BLaER1 treated with 17β-estradiol and CSF1 and Interleukin-3, amounts not matched to agents 10 nM and 100 nM (cell line): ENCODE results near the gene CDR2L.
"Not testable (repeated sequence)": the region's sequence is repeated elsewhere in the genome, so short reads cannot be mapped to it uniquely, and the experiment has no call there.

ENCODE experiments used
- H3K27ac ChIP-seq, 11 experiments: shearing (Covaris generic); formaldehyde crosslinking; 2 replicates each; pipeline ENCODE4 v1.8.1; 2022
- H3K27me3 ChIP-seq, 11 experiments: shearing (Covaris generic); formaldehyde crosslinking; 2 replicates each; pipeline ENCODE4 v1.8.1; 2022
- H3K36me3 ChIP-seq, 11 experiments: shearing (Covaris generic); formaldehyde crosslinking; 2 replicates each; pipeline ENCODE4 v1.8.1; 2022
- H3K4me1 ChIP-seq, 10 experiments: shearing (Covaris generic); formaldehyde crosslinking; 2 replicates each; pipeline ENCODE4 v1.8.1; 2022
- H3K4me2 ChIP-seq, 11 experiments: shearing (Covaris generic); formaldehyde crosslinking; 2 replicates each; pipeline ENCODE4 v1.8.1; 2022
- H3K4me3 ChIP-seq, 10 experiments: shearing (Covaris generic); formaldehyde crosslinking; 2 replicates each; pipeline ENCODE4 v1.8.1; 2022
- H3K9ac ChIP-seq, 11 experiments: shearing (Covaris generic); formaldehyde crosslinking; 2 replicates each; pipeline ENCODE4 v1.8.1; 2022
- H3K9me3 ChIP-seq, 11 experiments: shearing (Covaris generic); formaldehyde crosslinking; replicated peaks in 1 of 11; 2 replicates each; pipeline ENCODE4 v1.8.1; 2022
- H4K20me1 ChIP-seq, 11 experiments: shearing (Covaris generic); formaldehyde crosslinking; 2 replicates each; pipeline ENCODE4 v1.8.1; 2022
- Cebpa-rat ChIP-seq, 11 experiments: shearing (Covaris generic); IDR thresholded peaks; 2 replicates each; pipeline ENCODE4 v1.8.1; 2022

Gene CDR2L

DNA sequence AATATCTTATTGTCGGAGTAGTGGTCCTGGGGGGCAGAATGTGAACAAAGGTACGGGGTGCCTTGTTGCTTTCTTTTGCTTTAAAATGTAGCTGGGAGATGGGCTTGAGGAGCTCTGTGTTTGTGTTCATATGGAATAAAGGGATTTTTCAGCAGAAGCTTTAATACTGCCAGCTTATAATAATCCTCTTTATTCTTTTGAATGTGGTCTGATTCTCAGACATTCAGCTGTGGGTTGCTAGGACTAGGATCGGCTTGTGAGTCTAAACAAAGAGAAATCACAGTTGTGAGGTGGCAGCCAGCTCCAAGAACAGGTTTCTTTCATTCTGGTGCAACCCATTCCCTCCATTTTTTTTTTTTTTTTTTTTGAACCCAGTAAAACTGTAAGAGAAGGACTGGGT lies 32.3 kb downstream of the CDR2L start:
- TF ChIP-seq Cebpa-rat (IDR thresholded peaks at IDR 0.05): no peak
- H3K4me3 ChIP-seq: no peak overlapping the region
- H3K27ac ChIP-seq: no peak overlapping the region
- H3K27me3 ChIP-seq: no peaks in the 10 kb centered on the region
- peaks cover 7 to 29% (median 21%) of the 10 kb centered on the region in 11 experiments for H3K9me3 ChIP-seq
- H3K4me2 ChIP-seq: no peak overlapping the region
- peaks cover 44 to 94% (median 75%) of the 10 kb centered on the region in 11 experiments for H3K36me3 ChIP-seq
- H4K20me1 ChIP-seq: peaks cover 0 to 11% (median 0%) of the 10 kb centered on the region in 11 experiments; a peak in 6 of 22 replicates
- no peak overlapping the region for H3K9ac ChIP-seq
- H3K4me1 ChIP-seq: peaks cover under 1 to 12% (median 7%) of the 10 kb centered on the region in 10 experiments; a peak in 19 of 20 replicates

GRCh38 chr17:75020331-75021110 lies 33.1 kb downstream of the CDR2L start:
- Histone ChIP-seq H3K27ac (no peak overlapping the region), H3K36me3 (peaks cover 44 to 89% (median 73%) of the 10 kb centered on the region in 11 experiments)

DNA sequence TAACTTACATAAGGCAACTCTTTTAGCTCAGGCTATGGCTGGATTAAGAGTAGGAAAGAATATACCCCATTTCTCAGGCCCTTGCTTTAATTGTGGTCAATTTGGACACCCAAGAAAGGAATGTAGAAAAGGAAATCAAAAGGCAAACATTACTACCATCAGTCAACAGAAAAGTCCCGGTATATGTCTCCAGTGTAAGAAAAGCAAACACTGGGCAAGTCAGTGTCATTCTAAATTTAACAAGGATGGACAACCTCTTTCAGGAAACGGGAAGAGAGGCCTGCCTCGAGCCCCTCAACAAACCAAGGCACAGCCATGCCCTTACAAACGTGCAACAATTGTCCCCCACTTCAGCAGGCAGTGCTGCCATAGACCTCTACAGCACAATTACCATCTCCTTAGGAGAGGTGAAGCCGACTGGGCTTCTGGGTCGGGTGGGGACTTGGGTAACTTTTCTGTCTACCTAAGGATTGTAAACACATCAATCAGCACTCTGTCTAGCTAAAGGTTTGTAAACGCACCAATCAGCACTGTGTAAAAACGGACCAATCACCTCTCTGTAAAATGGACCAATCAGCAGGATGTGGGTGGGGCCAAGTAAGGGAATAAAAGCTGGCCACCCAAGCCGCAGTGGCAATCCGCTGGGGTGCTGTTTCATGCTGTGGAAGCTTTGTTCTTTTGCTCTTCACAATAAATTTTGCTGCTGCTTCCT lies 37.4 kb downstream of the CDR2L start:
- H3K9ac ChIP-seq: no peak overlapping the region
- H3K4me3 ChIP-seq: peak overlapping the region in 6 of 10 experiments; percentile 12 to 39 (median 19); a peak in 6 of 20 replicates
- H3K27ac ChIP-seq: peak overlapping the region in 6 of 11 experiments; percentile 9 to 51 (median 43); a peak in 9 of 22 replicates
- no peaks in the 10 kb centered on the region for H3K27me3 ChIP-seq
- no peak for TF ChIP-seq Cebpa-rat (IDR thresholded peaks at IDR 0.05)
- H3K4me1 ChIP-seq: peaks cover 20 to 30% (median 24%) of the 10 kb centered on the region in 10 experiments
- peaks cover 30 to 48% (median 40%) of the 10 kb centered on the region in 11 experiments for H3K36me3 ChIP-seq
- H3K9me3 ChIP-seq: peaks cover 50 to 81% (median 67%) of the 10 kb centered on the region in 11 experiments
- H4K20me1 ChIP-seq: no peaks in the 10 kb centered on the region
- peak overlapping the region; percentile 61 to 81 (median 75) for H3K4me2 ChIP-seq

More at GRCh38 chr17:75020331-75021110, 33.1 kb downstream of the CDR2L start:
- Histone ChIP-seq H3K9ac (no peak overlapping the region), H4K20me1 (peaks cover 0 to 11% (median 0%) of the 10 kb centered on the region in 11 experiments; a peak in 6 of 22 replicates), H3K4me3 (no peak overlapping the region), H3K9me3 (peaks cover 15 to 38% (median 26%) of the 10 kb centered on the region in 11 experiments), H3K27me3 (no peaks in the 10 kb centered on the region), H3K4me1 (peaks cover 8 to 18% (median 15%) of the 10 kb centered on the region in 10 experiments), H3K4me2 (no peak overlapping the region)
- TF ChIP-seq Cebpa-rat (IDR thresholded peaks at IDR 0.05): no peak

- not testable (repeated sequence) for H3K9ac ChIP-seq, H3K27me3 ChIP-seq, H4K20me1 ChIP-seq
- Histone ChIP-seq H3K4me2 (peak overlapping the region; percentile 61 to 81 (median 75)), H3K9me3 (peaks cover 55 to 86% (median 72%) of the 10 kb centered on the region in 11 experiments), H3K27ac (peak overlapping the region in 8 of 11 experiments; percentile 32 to 58 (median 46); a peak in 16 of 22 replicates), H3K4me3 (peak overlapping the region in 5 of 10 experiments; percentile 12 to 39 (median 16); a peak in 5 of 20 replicates), H3K4me1 (peaks cover 20 to 30% (median 24%) of the 10 kb centered on the region in 10 experiments), H3K36me3 (peaks cover 25 to 43% (median 35%) of the 10 kb centered on the region in 11 experiments)
Measured at GRCh38 chr17:75025398-75025734, 37.9 kb downstream of the CDR2L start.

DNA sequence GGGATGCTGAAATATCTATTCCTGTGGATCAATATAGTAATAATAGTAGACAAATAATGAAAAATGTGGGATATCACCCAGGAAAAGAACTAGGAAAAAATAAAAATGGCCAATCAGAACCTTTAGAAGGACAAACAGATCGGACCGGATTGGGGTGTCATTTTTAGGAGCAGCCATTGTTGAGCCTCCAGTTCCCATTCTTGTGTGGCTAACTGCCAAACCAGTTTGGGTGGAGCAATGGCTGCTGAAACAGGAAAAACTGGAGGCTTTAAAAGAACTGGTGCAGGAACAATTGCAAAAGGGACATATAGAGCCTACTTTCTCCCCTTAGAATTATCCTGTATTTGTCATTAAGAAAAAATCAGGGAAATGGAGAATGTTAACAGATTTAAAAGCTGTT lies 39.2 kb downstream of the CDR2L start:
- Histone ChIP-seq H3K4me1 (peaks cover 20 to 30% (median 24%) of the 10 kb centered on the region in 10 experiments), H3K4me2 (peak overlapping the region in 5 of 11 experiments; percentile 40 to 77 (median 70); a peak in 4 of 22 replicates), H3K9me3 (peaks cover 67 to 99% (median 84%) of the 10 kb centered on the region in 11 experiments), H3K36me3 (peaks cover 12 to 30% (median 22%) of the 10 kb centered on the region in 11 experiments), H3K4me3 (peak overlapping the region in 1 of 10 experiments; percentile 39; a peak in 3 of 20 replicates)
- not testable (repeated sequence) for H3K27ac ChIP-seq, H3K27me3 ChIP-seq, H3K9ac ChIP-seq, H4K20me1 ChIP-seq

DNA sequence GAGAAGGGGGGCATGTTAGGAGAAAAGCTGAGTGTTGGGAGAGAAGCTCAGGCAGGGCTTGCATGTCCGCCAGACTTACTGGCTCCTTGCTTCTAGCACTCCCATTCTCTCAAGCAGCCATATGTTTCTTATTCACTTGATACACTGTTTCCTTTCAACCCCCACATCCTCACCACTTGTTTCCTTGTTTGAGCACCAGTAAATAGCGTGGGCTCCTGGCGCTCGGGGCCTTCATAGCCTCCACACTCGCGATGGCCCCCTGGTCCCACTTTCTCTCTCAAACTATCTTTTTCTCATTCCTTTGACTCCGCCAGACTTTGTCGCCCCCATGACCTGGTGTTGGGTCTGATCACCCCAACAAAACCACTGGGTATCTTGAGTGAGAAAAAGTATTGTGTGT lies 42.7 kb downstream of the CDR2L start:
- no peak for TF ChIP-seq Cebpa-rat (IDR thresholded peaks at IDR 0.05)

GRCh38 chr17:75031972-75032719 lies 44.7 kb downstream of the CDR2L start:
- Histone ChIP-seq H3K27me3 (peaks cover 4 to 36% (median 34%) of the 10 kb centered on the region in 11 experiments; a peak in 21 of 22 replicates), H3K4me2 (peak overlapping the region; percentile 24 to 95 (median 83); a peak in 19 of 22 replicates), H3K9me3 (peaks cover 42 to 50% (median 44%) of the 10 kb centered on the region in 11 experiments), H3K36me3 (peaks cover 0 to 7% (median 0%) of the 10 kb centered on the region in 11 experiments; a peak in 3 of 22 replicates), H3K4me1 (peaks cover 17 to 47% (median 31%) of the 10 kb centered on the region in 10 experiments), H3K4me3 (no peak overlapping the region), H4K20me1 (peaks cover 0 to 5% (median 0%) of the 10 kb centered on the region in 11 experiments; a peak in 2 of 22 replicates), H3K9ac (no peak overlapping the region), H3K27ac (no peak overlapping the region)
- no peak for TF ChIP-seq Cebpa-rat (IDR thresholded peaks at IDR 0.05)

More for the DNA sequence above, 42.7 kb downstream of the CDR2L start:
- Histone ChIP-seq H3K9ac (no peak overlapping the region), H3K4me3 (peak overlapping the region in 1 of 10 experiments; percentile 1; a peak in 1 of 20 replicates), H3K4me2 (no peak overlapping the region), H3K36me3 (peaks cover 0 to 4% (median 0%) of the 10 kb centered on the region in 11 experiments; a peak in 1 of 22 replicates), H4K20me1 (peaks cover 0 to 5% (median 0%) of the 10 kb centered on the region in 11 experiments; a peak in 1 of 22 replicates), H3K27ac (no peak overlapping the region), H3K27me3 (peaks cover 4 to 34% (median 29%) of the 10 kb centered on the region in 11 experiments; a peak in 21 of 22 replicates), H3K9me3 (peaks cover 53 to 67% (median 59%) of the 10 kb centered on the region in 11 experiments), H3K4me1 (peaks cover 27 to 47% (median 37%) of the 10 kb centered on the region in 10 experiments)
